Testis (tissue), 3 donors: ENCODE data around the gene UPF1. TPM values are rescaled to one million over a fixed set of nuclear protein-coding genes. Genes with fewer than 3 reads are reported as not detected.
"Not testable (repeated sequence)": the region's sequence is repeated elsewhere in the genome, so short reads cannot be mapped to it uniquely, and the experiment has no call there.

Experiments
- DNase-seq: peaks from one replicate; pipeline ENCODE4 v3.0.0-alpha.2; 2019
- H3K27ac ChIP-seq, 2 donors: fragments of 200-600 bp; sonication (generic); one replicate each; pipeline ENCODE4 v1.5.1; 2019
- H3K27me3 ChIP-seq: fragments of 200-600 bp; sonication (generic); one replicate; pipeline ENCODE4 v1.5.1; 2019
- H3K36me3 ChIP-seq: fragments of 200-600 bp; sonication (generic); one replicate; pipeline ENCODE4 v1.5.1; 2017; ENCODE audit warnings: low read depth; ENCODE audit errors: missing control alignments
- H3K4me1 ChIP-seq: fragments of 200-600 bp; sonication (generic); one replicate; pipeline ENCODE4 v1.5.1; 2019
- H3K4me3 ChIP-seq, 2 donors: fragments of 200-600 bp; sonication (generic); one replicate each; pipeline ENCODE4 v1.5.1; 2017 to 2019
- H3K9me3 ChIP-seq: fragments of 200-600 bp; sonication (generic); one replicate; pipeline ENCODE4 v1.5.1; 2017
- CTCF ChIP-seq, 3 experiments: fragments of 450-650 bp in 2 of 3; fragments of 200-600 bp in 1 of 3; sonication (generic) in 1 of 3; IDR thresholded peaks; one replicate each; pipeline ENCODE4 v1.5.1; 2016 to 2019; ENCODE audit warnings: antibody characterized with exemption in 3 of 3, mild to moderate bottlenecking in 2 of 3, moderate library complexity in 1 of 3
- POLR2A ChIP-seq: fragments of 450-650 bp; IDR thresholded peaks from one replicate; pipeline ENCODE4 v1.6.1; 2017; ENCODE audit warnings: antibody characterized with exemption, mild to moderate bottlenecking, moderate library complexity
- WGBS, 2 donors: methylation state at CpG; one replicate each; pipeline ENCODE4 v1.1.5; 2018; 5-methylcytosine and 5-hydroxymethylcytosine counted together
- intact Hi-C: fragments of 100-400 bp; cut with DNase I; formaldehyde crosslinking; loops from one replicate; pipeline ENCODE4 v1.15.1; 2023; ENCODE audit warnings: low total_unique reads
- polyA plus RNA-seq: library from polyadenylated mRNA; stranded (reverse); fragments of 350-450 nt; fragmentation: Illumina TruSeq; extraction: RNeasy Lipid Tissue Mini Kit (QIAGEN cat#74804); gene quantifications from one replicate; pipeline ENCODE4 v1.2.3, GENCODE V29; 2014; ENCODE audit warnings: low read depth, low replicate concordance; ENCODE audit not compliant: insufficient read depth
- total RNA-seq, 2 donors: library from RNA; depleted of rRNA; stranded (reverse); fragments of >200 nt; gene quantifications; one replicate each; pipeline ENCODE4 v1.2.3, GENCODE V29; 2016

The UPF1 gene
- total and polyA plus RNA-seq, 3 donors from 2014 or later, result 99.0 to 188 (median 176) TPM

GRCh38 chr19:18915639-18916038 lies 83.9 kb downstream of the UPF1 start:
- Histone ChIP-seq H3K27me3 (no peaks in the 10 kb centered on the region), H3K36me3 (no peaks in the 10 kb centered on the region), H3K4me3 (no peak overlapping the region), H3K9me3 (no peaks in the 10 kb centered on the region), H3K27ac (peak overlapping the region in 1 of 2 donors; percentile 50), H3K4me1 (peaks cover 20% of the 10 kb centered on the region)
- DNase-seq, result peak; percentile 82
- intact Hi-C loops, result no loop called here
- TF ChIP-seq POLR2A (no peak), CTCF (IDR thresholded peaks at IDR 0.05) (peak; percentile 33 to 40 (median 34))
- 45 to 83% methylated on average over 1 to 5 of the region's 5 CpGs for WGBS, 2 donors

GRCh38 chr19:18917593-18917992 lies 85.8 kb downstream of the UPF1 start:
- H3K27ac ChIP-seq, DNase-seq, H3K27me3 ChIP-seq, intact Hi-C loops, H3K36me3 ChIP-seq, H3K9me3 ChIP-seq: not testable (repeated sequence)
- H3K4me3 ChIP-seq, result peak overlapping the region in 1 of 2 donors; percentile 82
- H3K4me1 ChIP-seq, result peaks cover 20% of the 10 kb centered on the region
- WGBS, 2 donors, result 48 to 70% methylated on average over 9 of the region's 9 CpGs

Other genes starting within 250 kb of the UPF1 start
- gene REX1BD, start 243.2 kb upstream of the UPF1 start, total RNA-seq, result 10 to 100 TPM; 44.3 to 58.7 TPM
- gene REX1BD, start 243.2 kb upstream of the UPF1 start, polyA plus RNA-seq, result 14.5 TPM
- gene CRLF1, start 225.2 kb upstream of the UPF1 start, total RNA-seq, result 1 to 10 TPM; 4.3 to 5.3 TPM
- gene CRLF1, start 225.2 kb upstream of the UPF1 start, polyA plus RNA-seq, result 8.7 TPM
- gene TMEM59L, start 219.1 kb upstream of the UPF1 start, total RNA-seq, result 1 to 10 TPM; 4.3 to 7.0 TPM
- gene TMEM59L, start 219.1 kb upstream of the UPF1 start, polyA plus RNA-seq, result 4.5 TPM
- 10 to 100 TPM; 16.5 to 32.3 TPM for gene KLHL26, start 194.9 kb upstream of the UPF1 start, total RNA-seq
- gene KLHL26, start 194.9 kb upstream of the UPF1 start, polyA plus RNA-seq, result 10.6 TPM
- 10 to 100 TPM; 28.1 to 32.1 TPM for gene CRTC1, start 148.3 kb upstream of the UPF1 start, total RNA-seq
- 15.6 TPM for gene CRTC1, start 148.3 kb upstream of the UPF1 start, polyA plus RNA-seq
- 1 to 10 TPM; 3.8 to 7.1 TPM for gene COMP, start 40.7 kb upstream of the UPF1 start, total RNA-seq
- 23.4 TPM for gene COMP, start 40.7 kb upstream of the UPF1 start, polyA plus RNA-seq
- 10 to 100 TPM; 64.5 to 73.2 TPM for gene CERS1, start 64.2 kb downstream of the UPF1 start, total RNA-seq
- 43.0 TPM for gene CERS1, start 64.2 kb downstream of the UPF1 start, polyA plus RNA-seq
- 100 to 1,000 TPM; 490 to 692 TPM for gene COPE, start 87.4 kb downstream of the UPF1 start, total RNA-seq
- gene COPE, start 87.4 kb downstream of the UPF1 start, polyA plus RNA-seq, result 343 TPM
- 10 to 100 TPM; 84.8 to 95.6 TPM for gene DDX49, start 87.8 kb downstream of the UPF1 start, total RNA-seq
- 65.6 TPM for gene DDX49, start 87.8 kb downstream of the UPF1 start, polyA plus RNA-seq
- 10 to 100 TPM; 31.3 to 39.6 TPM for gene HOMER3, start 109.3 kb downstream of the UPF1 start, total RNA-seq
- 19.9 TPM for gene HOMER3, start 109.3 kb downstream of the UPF1 start, polyA plus RNA-seq
- gene SUGP2, start 201.6 kb downstream of the UPF1 start, total RNA-seq, result 100 to 1,000 TPM; 176 to 254 TPM
- 331 TPM for gene SUGP2, start 201.6 kb downstream of the UPF1 start, polyA plus RNA-seq
- 10 to 100 TPM; 53.2 to 57.0 TPM for gene ARMC6, start 201.6 kb downstream of the UPF1 start, total RNA-seq
- 62.0 TPM for gene ARMC6, start 201.6 kb downstream of the UPF1 start, polyA plus RNA-seq
- 10 to 100 TPM; 14.3 to 14.7 TPM for gene SLC25A42, start 232.0 kb downstream of the UPF1 start, total RNA-seq
- gene SLC25A42, start 232.0 kb downstream of the UPF1 start, polyA plus RNA-seq, result 14.0 TPM